Measurements from ENCODE around the gene NEK7.

DNA sequence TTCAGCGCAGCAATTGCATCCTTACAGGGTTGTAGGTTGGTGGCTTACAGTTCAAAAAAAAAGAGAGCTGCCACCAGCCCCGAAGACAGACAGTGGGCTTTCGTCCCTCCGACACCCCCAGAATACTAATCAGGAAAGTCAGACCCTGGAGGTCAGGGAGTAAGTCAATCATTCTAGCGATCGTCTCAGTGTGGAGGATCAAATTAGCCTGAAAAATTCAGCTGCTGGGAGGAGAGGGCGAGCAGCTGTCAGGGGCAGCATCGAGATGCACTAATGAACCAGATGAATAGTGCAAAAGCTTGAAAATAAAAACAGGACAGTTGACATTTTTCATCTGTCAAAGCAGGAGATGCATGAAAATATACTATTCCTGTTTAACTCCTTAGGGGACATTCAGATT is 138.4 kb downstream of the NEK7 start:
- TF ChIP-seq, protein P1, sequence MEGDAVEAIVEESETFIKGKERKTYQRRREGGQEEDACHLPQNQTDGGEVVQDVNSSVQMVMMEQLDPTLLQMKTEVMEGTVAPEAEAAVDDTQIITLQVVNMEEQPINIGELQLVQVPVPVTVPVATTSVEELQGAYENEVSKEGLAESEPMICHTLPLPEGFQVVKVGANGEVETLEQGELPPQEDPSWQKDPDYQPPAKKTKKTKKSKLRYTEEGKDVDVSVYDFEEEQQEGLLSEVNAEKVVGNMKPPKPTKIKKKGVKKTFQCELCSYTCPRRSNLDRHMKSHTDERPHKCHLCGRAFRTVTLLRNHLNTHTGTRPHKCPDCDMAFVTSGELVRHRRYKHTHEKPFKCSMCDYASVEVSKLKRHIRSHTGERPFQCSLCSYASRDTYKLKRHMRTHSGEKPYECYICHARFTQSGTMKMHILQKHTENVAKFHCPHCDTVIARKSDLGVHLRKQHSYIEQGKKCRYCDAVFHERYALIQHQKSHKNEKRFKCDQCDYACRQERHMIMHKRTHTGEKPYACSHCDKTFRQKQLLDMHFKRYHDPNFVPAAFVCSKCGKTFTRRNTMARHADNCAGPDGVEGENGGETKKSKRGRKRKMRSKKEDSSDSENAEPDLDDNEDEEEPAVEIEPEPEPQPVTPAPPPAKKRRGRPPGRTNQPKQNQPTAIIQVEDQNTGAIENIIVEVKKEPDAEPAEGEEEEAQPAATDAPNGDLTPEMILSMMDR (IDR thresholded peaks at IDR 0.05), result no peak
- no peak for TF ChIP-seq POLR2A (IDR thresholded peaks at IDR 0.05)
- no peak for TF ChIP-seq EP300 (IDR thresholded peaks at IDR 0.05)

All from tibial nerve (tissue), 4 donors.